ENCODE measurements around the gene ACOX3.
"Not testable (repeated sequence)": the region's sequence is repeated elsewhere in the genome, so short reads cannot be mapped to it uniquely, and the experiment has no call there.

ACOX3 gene

GRCh38 chr4:8440492-8441311 is at the start of gene ACOX3, which contains the start of gene TRMT44:
TSS of gene ACOX3 (minus strand) at chr4:8440723. CDS start at chr4:8416521, 24,202 bp downstream.
TSS of gene TRMT44 (plus strand) at chr4:8440777. CDS start at chr4:8440823, 46 bp downstream.
- peak; percentile 92 for DNase-seq

DNA sequence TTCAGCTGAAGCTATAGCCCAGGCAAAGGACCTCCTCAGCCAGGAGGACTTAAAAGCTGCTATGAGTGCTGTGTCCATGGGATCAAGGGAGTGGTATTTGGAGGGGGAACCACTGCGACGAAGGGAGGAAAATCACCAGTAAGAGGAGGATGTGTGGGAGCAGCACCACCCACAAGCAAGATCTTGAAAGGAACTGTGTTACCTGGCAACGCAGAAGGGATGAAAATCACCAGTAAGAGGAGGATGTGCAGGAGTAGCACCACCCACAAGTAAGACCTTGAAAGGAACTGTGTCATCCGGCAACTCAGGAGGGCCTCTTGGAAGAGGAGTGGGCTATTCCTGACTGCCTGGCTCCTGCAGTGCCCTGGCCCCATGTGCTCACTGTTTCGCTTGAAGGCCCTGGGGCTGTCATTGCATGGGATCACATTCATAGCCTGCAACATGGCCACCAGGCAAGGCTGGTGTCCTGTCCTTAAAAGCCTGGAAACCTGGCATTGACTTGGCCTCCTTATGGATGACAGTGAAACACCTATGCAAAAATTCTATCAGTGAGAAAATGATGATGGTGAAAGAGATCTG is 48.4 kb upstream of the ACOX3 start:
- DNase-seq = no peak

GRCh38 chr4:8486643-8487042 is 46.1 kb upstream of the ACOX3 start:
- DNase-seq = not testable (repeated sequence)

- DNase-seq = no peak
Measured at GRCh38 chr4:8480221-8480620, 39.7 kb upstream of the ACOX3 start.

- no peak for DNase-seq
Measured at GRCh38 chr4:8478801-8479744, 38.5 kb upstream of the ACOX3 start.

- DNase-seq = no peak
Measured at GRCh38 chr4:8478371-8478770, 37.8 kb upstream of the ACOX3 start.

- DNase-seq = no peak
Measured at GRCh38 chr4:8477676-8478075, 37.2 kb upstream of the ACOX3 start.

- DNase-seq = no peak
Measured at GRCh38 chr4:8477095-8477635, 36.6 kb upstream of the ACOX3 start.

DNA sequence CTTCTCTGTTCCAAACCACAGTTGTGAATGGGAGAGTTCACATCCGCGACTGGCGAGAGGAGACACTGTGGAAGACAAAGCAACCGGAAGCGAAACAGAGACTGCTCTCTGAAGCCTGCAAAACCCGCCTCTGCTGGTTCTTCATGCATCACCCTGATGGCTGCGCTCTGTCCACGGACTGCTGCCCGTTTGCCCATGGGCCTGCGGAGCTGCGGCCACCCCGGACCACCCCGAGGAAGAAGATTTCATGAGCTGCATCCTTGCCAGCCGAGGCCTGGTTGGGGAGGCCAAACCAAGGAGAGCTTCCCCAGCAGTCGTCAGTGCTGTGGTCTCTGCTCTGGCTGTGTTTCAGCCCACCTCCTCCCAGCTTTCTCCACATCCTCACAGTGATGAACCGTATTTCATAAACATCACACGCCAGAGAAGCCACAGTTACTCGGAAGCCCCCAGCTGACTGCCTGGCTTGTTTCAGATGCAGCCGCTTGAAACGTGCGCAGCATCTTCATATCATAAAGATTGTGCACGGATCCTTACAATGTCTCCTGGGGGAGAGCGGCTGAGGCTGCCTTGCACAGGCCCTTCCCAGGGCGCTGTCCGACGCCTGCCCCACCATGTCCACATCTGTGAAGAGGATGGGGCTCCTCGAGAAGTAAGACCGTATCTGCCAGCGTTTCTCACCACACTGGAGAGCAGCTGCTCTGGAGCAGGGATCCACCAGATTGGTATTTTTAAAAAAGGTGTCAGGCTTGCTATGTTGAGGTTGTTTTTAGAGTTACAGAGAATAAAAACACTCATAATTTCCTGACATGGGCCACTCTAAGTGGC is 35.4 kb upstream of the ACOX3 start:
- DNase-seq = no peak

- no peak for DNase-seq
Measured at GRCh38 chr4:8474856-8475255, 34.3 kb upstream of the ACOX3 start.

GRCh38 chr4:8473920-8474590 is 33.5 kb upstream of the ACOX3 start:
- DNase-seq = no peak

DNA sequence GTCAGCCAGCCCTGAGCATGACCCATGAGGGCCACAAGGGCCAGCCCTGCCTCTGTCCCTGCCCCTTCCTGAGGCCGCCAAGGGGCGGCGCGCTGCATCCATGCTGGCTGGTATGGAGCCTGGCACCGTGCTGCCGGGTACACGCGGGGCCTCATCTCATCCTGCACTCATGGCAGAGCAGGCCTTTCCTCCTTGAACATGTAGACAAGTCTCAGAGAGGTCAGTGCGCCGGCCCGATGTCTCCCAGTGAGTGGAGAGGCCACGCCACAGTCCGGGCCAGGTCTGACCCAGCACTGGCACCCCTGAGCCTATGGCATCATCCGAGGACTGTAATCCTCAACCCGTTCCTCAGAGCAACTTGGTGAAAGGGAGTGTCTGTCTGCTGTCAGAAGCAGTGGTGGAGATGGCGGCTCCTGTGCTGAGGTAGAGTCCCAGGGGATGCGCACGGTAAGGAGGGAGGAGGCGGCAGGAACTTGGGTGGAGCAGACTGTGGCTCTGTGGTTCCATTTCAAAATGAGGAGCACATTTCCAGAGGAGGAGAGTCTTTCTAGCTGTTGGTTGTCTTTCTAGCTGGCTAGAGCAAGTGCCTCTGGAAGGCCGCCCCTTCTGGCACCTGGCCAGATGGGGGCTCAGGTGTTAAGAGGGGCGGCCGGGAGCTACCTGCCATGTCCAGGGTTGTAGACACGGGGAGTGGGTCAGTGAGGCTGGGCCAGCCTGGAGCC is 32.8 kb upstream of the ACOX3 start:
- no peak for DNase-seq

DNA sequence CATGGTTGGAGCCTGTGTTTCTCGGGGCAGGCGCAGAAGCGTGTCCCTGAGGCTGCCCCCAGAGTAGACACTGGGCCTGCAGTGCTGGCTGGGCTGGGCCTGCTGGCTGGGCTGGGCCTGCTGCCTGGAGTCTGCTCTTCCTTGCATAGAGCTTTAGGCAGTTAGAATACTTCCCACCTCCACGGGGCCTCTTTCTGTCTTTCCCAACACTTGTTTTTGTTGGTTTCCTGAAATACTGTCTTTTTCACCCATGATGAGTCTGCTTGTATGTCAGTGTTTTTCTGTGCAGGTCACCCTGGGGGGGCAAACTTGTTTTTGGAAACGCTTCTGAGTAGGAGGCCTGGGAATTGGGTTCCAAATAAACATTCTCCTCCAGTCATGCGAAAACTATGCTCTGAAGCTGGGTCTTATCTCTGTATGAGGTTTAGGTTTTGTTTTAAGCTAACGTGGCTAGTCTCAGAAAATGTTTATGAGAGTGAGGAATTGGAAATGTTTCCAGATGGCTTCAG is 32.2 kb upstream of the ACOX3 start:
- DNase-seq = no peak

DNA sequence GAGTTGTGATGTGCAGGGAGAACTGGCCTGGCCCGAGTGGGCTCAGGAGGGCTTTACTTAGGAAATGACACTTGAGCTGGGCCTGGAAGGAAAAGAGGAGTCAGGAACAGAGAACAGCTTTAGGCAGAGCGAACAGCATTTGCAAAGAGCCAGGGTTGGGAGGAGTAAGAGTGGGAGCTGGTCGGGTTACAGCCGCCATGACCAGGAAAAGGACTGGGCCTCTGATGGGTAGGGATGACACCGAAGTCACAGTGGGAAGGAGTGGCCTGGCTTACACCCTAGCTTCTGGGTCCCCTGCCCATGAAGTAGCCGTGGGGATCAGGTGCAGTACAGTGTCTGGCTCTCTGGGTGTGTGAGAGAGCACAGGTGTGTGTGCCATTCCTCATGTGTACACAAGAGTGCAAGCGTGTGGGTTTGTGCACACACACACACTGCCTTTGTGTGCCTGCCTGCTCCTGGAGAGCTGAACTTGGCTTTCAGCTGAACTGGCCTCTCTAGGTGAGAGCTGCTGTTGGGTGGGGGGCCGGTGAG is 31.7 kb upstream of the ACOX3 start:
- no peak for DNase-seq

DNA sequence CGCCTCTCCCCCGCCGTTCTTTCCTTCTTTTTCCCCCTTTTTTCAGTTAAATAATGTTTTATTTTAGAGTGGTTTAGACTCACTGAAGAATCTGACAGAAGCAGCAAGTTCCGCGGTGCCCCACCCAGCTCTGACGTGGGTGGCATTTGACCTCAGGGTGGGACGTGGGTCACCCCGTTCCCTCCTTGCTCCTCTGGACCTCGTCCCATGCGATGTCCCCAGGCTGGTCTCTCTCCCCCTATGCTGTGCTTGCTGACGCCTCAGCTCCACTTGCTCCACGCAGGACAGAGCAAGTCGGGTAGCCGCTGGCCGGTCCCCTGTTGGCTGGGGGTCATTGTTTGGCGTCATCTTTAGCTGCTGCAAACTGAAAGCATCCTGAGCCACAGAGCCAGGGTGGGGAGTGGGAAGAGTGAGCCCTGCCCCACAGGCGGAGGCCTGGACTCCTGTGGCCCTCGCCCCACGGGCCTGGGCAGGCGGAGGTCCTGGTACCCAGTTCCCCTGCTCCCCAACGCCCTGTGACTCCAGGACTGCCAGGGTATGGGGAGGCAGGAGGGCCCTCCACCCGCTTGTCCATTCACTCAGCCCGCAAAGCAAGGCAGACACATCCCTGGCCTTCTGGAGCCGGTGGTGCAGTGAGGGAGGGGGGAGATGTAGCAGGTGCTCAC is 30.8 kb upstream of the ACOX3 start:
- DNase-seq = no peak

DNA sequence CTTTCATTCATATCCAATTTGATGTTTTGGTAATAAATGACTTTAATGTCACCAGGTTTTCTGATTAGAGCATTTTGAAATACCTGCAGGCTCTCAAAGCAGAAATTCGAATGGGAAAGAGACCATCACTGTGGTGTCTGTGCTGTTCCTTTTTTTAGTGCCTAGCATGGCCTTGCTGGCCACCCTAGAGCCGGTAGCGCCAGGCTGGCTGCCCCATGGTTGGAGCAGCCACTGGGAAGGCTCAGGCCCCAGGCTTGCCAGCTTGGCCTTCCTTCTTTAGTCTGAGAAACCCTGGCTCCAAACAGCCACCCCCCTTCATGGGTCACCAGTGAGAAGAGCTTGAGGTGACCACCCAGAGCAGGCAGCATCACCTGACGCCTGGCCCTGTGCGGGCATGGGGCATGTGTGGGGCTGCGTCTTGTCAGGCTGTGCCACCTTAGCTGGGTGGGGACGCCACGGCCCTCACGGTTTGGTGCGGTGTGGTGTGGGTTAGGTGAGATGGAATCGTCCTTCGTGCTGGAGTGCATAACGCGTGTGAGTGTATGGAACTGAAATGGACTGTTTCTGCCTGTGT is 30.0 kb upstream of the ACOX3 start:
- no peak for DNase-seq

GRCh38 chr4:8469550-8469949 is 29.0 kb upstream of the ACOX3 start:
- no peak for DNase-seq

- DNase-seq = peak; percentile 55
Measured at GRCh38 chr4:8468746-8469535, 28.4 kb upstream of the ACOX3 start.

DNA sequence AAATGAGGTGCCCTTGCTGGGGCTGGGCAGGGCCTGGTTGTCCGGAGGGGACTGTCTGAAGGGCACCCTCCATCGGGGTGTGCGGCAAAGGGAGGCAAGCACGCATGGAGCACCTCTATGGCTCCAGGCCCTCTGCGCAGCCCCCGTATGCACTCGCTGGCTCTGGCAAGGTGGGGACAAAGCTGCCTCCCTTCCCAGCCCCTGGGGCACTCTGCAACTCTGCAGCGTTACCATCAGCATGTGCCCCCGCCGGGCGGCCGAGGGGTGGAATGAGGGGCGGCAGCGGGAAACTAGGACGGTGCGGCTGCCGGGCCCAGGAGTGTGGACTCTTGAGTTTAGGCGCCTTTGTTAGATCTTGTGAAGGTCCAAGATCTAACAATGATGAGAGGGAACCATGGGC is 26.5 kb upstream of the ACOX3 start:
- no peak for DNase-seq
